Measurements from ENCODE around the gene ARHGAP44.

The ARHGAP44 gene

DNA sequence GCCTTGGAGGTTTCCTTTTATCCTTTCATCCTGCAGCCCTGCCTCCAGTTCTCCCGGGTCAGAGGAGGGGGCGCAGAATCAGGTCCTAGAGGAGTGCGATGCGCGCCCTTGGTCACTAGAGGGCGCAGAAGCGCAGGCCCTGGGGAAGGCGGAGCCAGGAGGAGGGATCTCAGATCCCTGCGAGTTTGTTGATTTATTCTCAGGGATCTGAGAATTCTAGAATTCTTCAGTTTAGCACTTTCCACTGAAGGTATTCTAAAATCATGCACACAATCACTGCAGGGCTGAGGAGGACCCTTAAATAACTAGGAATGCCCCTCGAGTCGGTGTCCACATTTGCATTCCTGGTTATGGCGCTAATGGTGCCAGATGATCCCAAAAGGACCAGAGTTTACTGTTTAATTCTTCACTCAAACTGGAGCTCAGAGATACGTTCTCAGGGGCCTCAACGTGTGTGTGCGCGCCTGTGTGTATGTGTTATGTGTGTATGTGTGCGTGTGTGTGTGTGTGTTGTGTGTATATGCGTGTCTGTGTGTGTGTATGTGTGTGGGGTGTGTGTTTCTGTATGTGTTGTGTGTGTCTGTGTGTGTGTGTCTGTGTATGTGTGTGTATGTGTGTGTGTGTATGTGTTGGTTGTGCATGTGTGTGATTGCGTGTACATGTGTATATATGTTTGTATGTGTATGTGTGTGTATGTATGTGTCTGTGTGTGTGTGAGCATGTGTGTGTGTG lies 235.4 kb downstream of the ARHGAP44 start:
- peak overlapping the region; percentile 25; the same call in 1 of the 2 replicates for H3K27ac ChIP-seq
- peak; percentile 99 for TF ChIP-seq CTCF (conservative IDR thresholded peaks at IDR 0.05)

GRCh38 chr17:13025258-13025627 lies 235.9 kb downstream of the ARHGAP44 start:
- TF ChIP-seq CTCF (conservative IDR thresholded peaks at IDR 0.05), result no peak
- no peak overlapping the region; the same call in 1 of the 2 replicates for H3K27ac ChIP-seq

DNA sequence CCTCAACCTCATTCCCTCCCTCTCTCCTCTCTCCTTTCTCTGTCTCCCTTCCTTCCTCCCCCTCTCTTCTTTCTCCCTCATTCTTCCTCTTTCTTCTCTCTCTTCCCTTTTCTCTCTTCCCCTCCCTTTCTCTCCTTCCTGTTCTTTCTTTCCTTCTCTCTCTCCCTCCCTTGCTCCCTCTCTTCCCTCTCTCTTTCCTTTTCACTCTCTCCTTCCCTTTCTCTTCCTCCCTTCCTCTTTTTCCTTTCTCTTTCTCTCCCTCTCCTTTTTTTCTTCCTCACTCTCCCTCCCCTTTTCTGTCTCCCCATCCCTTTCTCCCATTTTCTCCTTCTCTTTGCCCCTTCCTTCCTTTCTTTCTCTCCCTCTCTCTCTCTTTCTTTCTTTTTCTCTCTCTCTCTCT lies 236.4 kb downstream of the ARHGAP44 start:
- no peak for TF ChIP-seq CTCF (conservative IDR thresholded peaks at IDR 0.05)
- no peak overlapping the region for H3K27ac ChIP-seq

DNA sequence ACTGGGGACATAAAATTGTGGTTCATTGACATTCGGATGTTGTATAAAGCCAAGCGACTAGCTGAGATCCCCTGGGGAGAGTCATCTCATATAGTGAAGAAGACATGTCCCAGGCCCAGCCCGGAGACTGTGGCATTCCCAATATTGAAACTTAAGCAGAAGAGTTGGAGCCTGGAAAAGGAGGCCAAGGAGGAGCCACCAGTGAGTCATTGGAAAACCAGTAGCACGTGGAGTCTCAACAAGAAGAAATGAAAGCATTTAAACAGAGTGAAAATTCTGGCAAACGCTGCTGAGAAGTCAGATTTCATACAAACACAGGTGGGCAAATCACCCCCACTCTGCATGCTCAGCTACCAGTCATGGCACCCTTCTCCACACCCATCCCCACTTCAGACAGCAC lies 237.9 kb downstream of the ARHGAP44 start:
- TF ChIP-seq CTCF (conservative IDR thresholded peaks at IDR 0.05), result no peak
- no peak overlapping the region for H3K27ac ChIP-seq

DNA sequence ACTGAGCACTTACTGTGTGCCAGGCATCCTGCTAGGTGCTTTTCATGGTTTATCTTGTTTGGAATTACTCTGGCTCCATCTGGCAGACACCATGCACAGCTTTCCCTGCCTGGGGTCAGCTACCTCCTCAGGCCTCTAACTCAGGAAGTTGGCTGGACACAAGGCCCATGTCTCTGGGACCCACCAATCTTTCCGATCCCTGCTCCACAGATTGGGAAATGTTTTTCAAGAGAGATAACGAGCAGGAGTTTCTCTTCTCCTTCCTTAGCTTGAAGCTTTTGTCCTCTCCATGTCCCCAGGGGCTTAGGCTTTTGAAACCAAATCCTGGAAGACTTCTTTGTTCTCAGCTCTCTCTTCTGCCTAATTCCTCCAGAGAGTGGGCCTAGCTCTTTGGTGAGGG lies 240.0 kb downstream of the ARHGAP44 start:
- H3K27ac ChIP-seq, result no peak overlapping the region
- TF ChIP-seq CTCF (conservative IDR thresholded peaks at IDR 0.05), result no peak

GRCh38 chr17:13030056-13030455 lies 240.8 kb downstream of the ARHGAP44 start:
- no peak for TF ChIP-seq CTCF (conservative IDR thresholded peaks at IDR 0.05)
- H3K27ac ChIP-seq, result no peak overlapping the region

GRCh38 chr17:13030459-13031300 lies 241.4 kb downstream of the ARHGAP44 start:
- peak; percentile 79 for TF ChIP-seq CTCF (conservative IDR thresholded peaks at IDR 0.05)
- H3K27ac ChIP-seq, result no peak overlapping the region
